Vagina (tissue), 2 donors: ENCODE data around the gene RNF34.

Source experiments
- CTCF ChIP-seq, 3 experiments: fragments of 450-650 bp in 2 of 3; fragments of 200-600 bp in 1 of 3; sonication (generic) in 1 of 3; IDR thresholded peaks; one replicate each; pipeline ENCODE4 v1.5.1; 2017 to 2019; ENCODE audit warnings: antibody characterized with exemption in 3 of 3, mild to moderate bottlenecking in 2 of 3, moderate library complexity in 2 of 3
- POLR2A ChIP-seq, 2 donors: fragments of 450-650 bp; IDR thresholded peaks; one replicate each; pipeline ENCODE4 v1.6.1; 2017; ENCODE audit warnings: antibody characterized with exemption in 2 of 2, mild to moderate bottlenecking in 2 of 2, moderate library complexity in 2 of 2
- POLR2AphosphoS5 ChIP-seq, 2 donors: sonication (generic); formaldehyde crosslinking; IDR thresholded peaks; one replicate each; pipeline ENCODE4 v1.9.0; 2017; ENCODE audit warnings: antibody characterized with exemption in 2 of 2, mild to moderate bottlenecking in 2 of 2, low read depth in 1 of 2; ENCODE audit not compliant: insufficient read depth in 1 of 2

GRCh38 chr12:121430833-121431415, 31.0 kb downstream of the RNF34 start:
- TF ChIP-seq CTCF (IDR thresholded peaks at IDR 0.05) (no peak), POLR2AphosphoS5 (IDR thresholded peaks at IDR 0.05; ENCODE audit: insufficient read depth in 1 of 2, low read depth in 1 of 2) (no peak), POLR2A (IDR thresholded peaks at IDR 0.05) (no peak)
